ENCODE measurements around the gene KLF9. TPM values are rescaled to one million over a fixed set of nuclear protein-coding genes. Genes with fewer than 3 reads are reported as not detected.

The KLF9 gene
- total and polyA plus RNA-seq, 2 experiments from 2014 or later = 2.5 to 14.3 TPM

DNA sequence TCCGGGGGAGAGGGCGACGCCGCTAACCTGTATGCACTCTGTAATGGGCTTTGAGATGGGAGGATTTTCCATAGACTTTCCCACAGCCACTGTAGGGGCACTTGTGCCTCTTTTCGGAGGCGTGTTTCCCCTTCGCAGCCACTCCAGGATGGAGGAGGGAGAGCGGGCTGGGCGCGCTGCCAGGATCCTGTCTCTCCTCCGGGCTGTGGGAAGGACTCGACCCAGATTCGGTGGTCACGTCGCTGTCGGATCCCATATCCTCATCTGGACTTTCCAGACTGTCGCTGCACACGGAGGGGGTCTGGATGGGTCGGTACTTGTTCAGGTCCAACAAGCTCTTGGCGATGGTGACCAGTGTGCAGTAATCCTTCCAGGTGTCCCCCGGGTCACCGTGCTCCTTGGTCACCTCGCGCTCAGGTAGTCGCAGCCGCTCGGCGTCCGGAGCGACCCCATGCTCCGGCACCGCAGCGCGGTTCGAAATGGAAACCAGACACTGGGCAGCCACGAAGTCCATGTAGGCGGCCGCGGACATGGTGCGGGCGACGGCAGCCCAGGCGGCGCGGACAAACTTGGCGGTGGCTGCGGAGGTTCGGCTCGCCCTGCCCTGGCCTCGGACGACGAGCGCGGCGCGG lies 1.5 kb downstream of the KLF9 start:
- Histone ChIP-seq H3K79me2 (ENCODE audit: insufficient read depth) (peaks cover 49% of the 10 kb centered on the region), H3K9me2 (ENCODE audit: insufficient read depth) (no peaks in the 10 kb centered on the region), H3K9ac (peak overlapping the region; percentile 100), H2AFZ (0 out of 2 replicates have a peak overlapping the region, but pooled peaks have one; percentile 4), H3K4me1 (ENCODE audit: insufficient read depth) (peaks cover 26% of the 10 kb centered on the region), H3K4me3 (peak overlapping the region; percentile 95), H3K4me2 (ENCODE audit: unreplicated experiment) (peak overlapping the region; percentile 94), H3K36me3 (ENCODE audit: low read depth) (no peaks in the 10 kb centered on the region), H3K27ac (peak overlapping the region; percentile 100), H3K9me3 (ENCODE audit: low read depth) (no peaks in the 10 kb centered on the region), H3K27me3 (replicated peaks; ENCODE audit: insufficient read depth) (no peaks in the 10 kb centered on the region), H4K20me1 (ENCODE audit: insufficient read depth) (no peaks in the 10 kb centered on the region), H3F3A (ENCODE audit: insufficient read depth) (peaks cover 41% of the 10 kb centered on the region)
- peak; percentile 85 for DNase-seq
- TF ChIP-seq EZH2 (IDR thresholded peaks at IDR 0.05; ENCODE audit: insufficient read depth, poor library complexity, severe bottlenecking) = no peak
- no peak for TF ChIP-seq EZH2phosphoT487 (IDR thresholded peaks at IDR 0.05; ENCODE audit: insufficient read depth, low read depth)
- in situ Hi-C loops (cut with MboI) = loop anchor here (10.0 kb wide), 1 partner anchor 172 kb away; no protein-coding TSS in a partner anchor
- 0 to 1% methylated on average over 47 to 49 of the region's 56 CpGs for WGBS, 2 experiments (ENCODE audit: low coverage in 1 of 2, low lambda C conversion rate in 2 of 2, missing lambda C conversion rate in 2 of 2)

DNA sequence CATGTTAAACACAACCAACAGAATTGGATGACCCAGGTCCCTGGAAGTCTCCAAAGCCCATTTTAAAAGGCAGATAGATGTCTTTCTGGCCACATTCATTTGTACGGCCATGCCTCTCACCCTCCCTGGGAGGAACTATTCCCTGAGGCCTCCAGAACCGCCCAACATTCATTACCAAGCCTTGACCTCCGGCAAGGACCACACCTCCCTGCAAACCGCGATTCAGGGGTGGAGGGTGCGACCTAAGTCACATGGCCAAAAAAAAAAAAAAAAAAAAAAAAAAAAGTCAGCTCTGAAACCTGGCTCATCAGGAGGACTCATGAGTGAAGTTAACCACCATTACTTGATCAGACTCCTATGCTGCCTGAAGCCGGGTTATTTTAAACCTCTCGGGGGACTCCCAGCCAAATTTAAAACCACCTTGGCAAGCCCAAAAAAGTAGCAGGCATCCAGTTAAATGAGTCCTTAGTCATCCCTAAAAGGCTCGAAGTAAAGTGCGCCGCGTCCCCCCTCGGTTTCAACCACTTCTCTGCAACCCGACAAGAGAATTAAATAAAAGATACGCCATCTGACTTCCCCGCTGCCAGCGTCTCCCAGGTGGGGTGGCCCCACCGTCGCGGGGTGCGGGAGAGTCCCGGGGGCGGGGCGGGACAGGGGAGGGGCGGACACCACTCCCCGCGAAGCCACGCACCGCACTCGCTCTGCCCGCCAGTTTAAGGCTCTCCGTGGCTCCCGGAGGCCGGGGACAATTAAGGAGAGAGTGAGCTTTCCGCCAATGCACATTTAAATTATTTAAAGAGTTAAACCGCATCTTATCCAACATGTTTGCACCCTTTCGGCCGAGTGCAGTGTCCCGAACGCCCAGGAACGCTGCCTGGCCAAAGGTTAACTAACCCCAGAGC lies 2.3 kb downstream of the KLF9 start:
- Histone ChIP-seq H3K27me3 (replicated peaks; ENCODE audit: insufficient read depth) (no peaks in the 10 kb centered on the region), H3K4me1 (ENCODE audit: insufficient read depth) (peaks cover 33% of the 10 kb centered on the region), H2AFZ (peak overlapping the region; percentile 8; the same call in 1 of the 2 replicates), H3K36me3 (ENCODE audit: low read depth) (no peaks in the 10 kb centered on the region), H3K79me2 (ENCODE audit: insufficient read depth) (peaks cover 57% of the 10 kb centered on the region), H3K9me3 (ENCODE audit: low read depth) (no peaks in the 10 kb centered on the region), H3K4me2 (ENCODE audit: unreplicated experiment) (peak overlapping the region; percentile 94), H4K20me1 (ENCODE audit: insufficient read depth) (no peaks in the 10 kb centered on the region), H3K4me3 (peak overlapping the region; percentile 95), H3K27ac (peak overlapping the region; percentile 100), H3K9me2 (ENCODE audit: insufficient read depth) (no peaks in the 10 kb centered on the region), H3K9ac (peak overlapping the region; percentile 100), H3F3A (ENCODE audit: insufficient read depth) (peaks cover 41% of the 10 kb centered on the region)
- in situ Hi-C loops (cut with MboI) = loop anchor here (10.0 kb wide), 1 partner anchor 173 kb away; no protein-coding TSS in a partner anchor
- DNase-seq = peak; percentile 91
- TF ChIP-seq EZH2 (IDR thresholded peaks at IDR 0.05; ENCODE audit: insufficient read depth, poor library complexity, severe bottlenecking) (no peak), EZH2phosphoT487 (IDR thresholded peaks at IDR 0.05; ENCODE audit: insufficient read depth, low read depth) (no peak)
- 1% methylated on average over 37 to 41 of the region's 41 CpGs for WGBS, 2 experiments (ENCODE audit: low coverage in 1 of 2, low lambda C conversion rate in 2 of 2, missing lambda C conversion rate in 2 of 2)

DNA sequence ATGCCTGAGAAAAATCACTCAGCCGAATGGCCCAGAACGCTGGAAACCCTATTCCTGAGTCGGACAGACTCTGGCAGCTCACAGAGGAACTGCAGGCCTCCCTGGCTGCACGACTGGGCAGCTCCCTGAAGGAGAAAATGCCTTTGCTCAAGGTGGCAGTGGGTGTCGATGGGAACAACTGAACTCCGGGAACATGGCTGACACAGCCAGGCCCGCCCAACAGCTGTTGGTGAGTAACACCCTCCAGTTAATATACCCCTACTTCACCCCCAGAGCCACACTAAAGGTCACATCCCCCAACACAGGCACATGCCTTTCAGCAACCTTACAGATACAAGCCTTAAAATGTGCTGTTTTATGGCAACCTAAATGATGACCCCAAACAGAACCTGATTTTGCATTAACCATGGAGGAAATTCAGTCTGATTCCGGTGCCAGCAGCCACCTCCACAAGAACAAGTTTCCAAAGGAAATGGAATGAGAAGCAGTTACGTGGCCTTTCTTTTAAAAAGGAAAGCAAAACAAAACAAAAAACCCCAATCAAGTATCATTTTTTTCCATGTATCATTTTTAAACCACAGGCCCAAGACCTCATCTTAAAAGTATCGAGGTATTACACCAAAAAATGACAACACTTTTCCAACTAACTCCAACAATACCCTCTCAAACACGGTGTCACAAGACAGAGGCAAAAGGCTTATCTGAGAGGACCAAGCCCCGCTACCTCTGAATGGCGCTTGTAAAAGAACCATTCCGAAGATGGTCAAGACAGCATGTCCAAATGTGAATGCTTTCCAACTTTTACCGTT lies 3.1 kb downstream of the KLF9 start:
- in situ Hi-C loops (cut with MboI) = loop anchor here (10.0 kb wide), 1 partner anchor 173 kb away; no protein-coding TSS in a partner anchor
- Histone ChIP-seq H3K79me2 (ENCODE audit: insufficient read depth) (peaks cover 66% of the 10 kb centered on the region), H3K4me1 (ENCODE audit: insufficient read depth) (peaks cover 41% of the 10 kb centered on the region)

More for the DNA sequence above, 3.1 kb downstream of the KLF9 start:
- H3F3A ChIP-seq (ENCODE audit: insufficient read depth) = peaks cover 41% of the 10 kb centered on the region
- H3K4me3 ChIP-seq = peak overlapping the region; percentile 95
- H3K36me3 ChIP-seq (ENCODE audit: low read depth) = no peaks in the 10 kb centered on the region
- H3K9me2 ChIP-seq (ENCODE audit: insufficient read depth) = no peaks in the 10 kb centered on the region
- no peaks in the 10 kb centered on the region for H3K9me3 ChIP-seq (ENCODE audit: low read depth)
- peak overlapping the region; percentile 94 for H3K4me2 ChIP-seq (ENCODE audit: unreplicated experiment)
- peak overlapping the region; percentile 8; the same call in 1 of the 2 replicates for H2AFZ ChIP-seq
- H3K9ac ChIP-seq = peak overlapping the region; percentile 100
- H3K27ac ChIP-seq = peak overlapping the region; percentile 100
- TF ChIP-seq EZH2phosphoT487 (IDR thresholded peaks at IDR 0.05; ENCODE audit: insufficient read depth, low read depth) (no peak), EZH2 (IDR thresholded peaks at IDR 0.05; ENCODE audit: insufficient read depth, poor library complexity, severe bottlenecking) (no peak)
- H4K20me1 ChIP-seq (ENCODE audit: insufficient read depth) = no peaks in the 10 kb centered on the region
- DNase-seq = peak; percentile 89
- 5 to 6% methylated on average over 15 of the region's 15 CpGs for WGBS, 2 experiments (ENCODE audit: low coverage in 1 of 2, low lambda C conversion rate in 2 of 2, missing lambda C conversion rate in 2 of 2)
- no peaks in the 10 kb centered on the region for H3K27me3 ChIP-seq (replicated peaks; ENCODE audit: insufficient read depth)

Data from GM23248 (cell line).